Fibroblast of the aortic adventitia (primary cell): ENCODE measurements around the gene RPS24. TPM values are rescaled to one million over a fixed set of nuclear protein-coding genes. Genes with fewer than 3 reads are reported as not detected.
"Not testable (repeated sequence)": the region's sequence is repeated elsewhere in the genome, so short reads cannot be mapped to it uniquely, and the experiment has no call there.

ENCODE experiments used
- DNase-seq: peaks from one replicate; pipeline ENCODE4 v3.0.0-alpha.2; 2010; ENCODE audit warnings: low read depth
- H3K4me3 ChIP-seq: 2 replicates; pipeline ENCODE4 v1.5.1; 2011; ENCODE audit warnings: low read depth, mild to moderate bottlenecking, control low read depth, low read length, moderate library complexity
- CTCF ChIP-seq: IDR thresholded peaks from 2 replicates; pipeline ENCODE4 v1.5.1; 2011; ENCODE audit warnings: mild to moderate bottlenecking, low read length, control low read depth, inconsistent platforms; ENCODE audit not compliant: insufficient read depth
- total RNA-seq: library from RNA; depleted of rRNA; stranded (reverse); fragments of >200 nt; gene quantifications from 2 replicates; pipeline ENCODE4 v1.2.3, GENCODE V29; 2012; ENCODE audit warnings: low replicate concordance

RPS24 gene
- total RNA-seq, 1 donor = 3,613 TPM

DNA sequence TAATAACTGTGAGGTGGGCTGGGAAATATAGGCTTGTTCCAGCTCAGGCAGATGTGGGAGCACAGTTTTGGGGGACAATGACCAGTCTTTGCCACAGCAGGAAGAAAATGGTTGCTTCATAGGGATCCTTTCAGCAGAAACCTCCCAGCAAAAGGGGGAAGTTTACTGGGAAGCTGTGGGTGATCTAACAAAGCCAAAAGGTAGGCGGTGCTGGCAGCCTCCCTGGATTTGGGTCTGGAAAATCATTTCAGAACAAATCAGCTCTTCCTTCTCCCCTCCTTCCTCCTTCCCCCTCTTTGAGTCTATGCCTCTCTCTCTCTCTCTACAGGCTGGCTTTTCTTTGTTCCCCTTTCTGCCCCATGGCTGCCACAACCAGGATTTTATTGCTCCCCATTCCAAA is 16.2 kb downstream of the RPS24 start:
- no peak for DNase-seq
- TF ChIP-seq CTCF = no peak
- no peak overlapping the region for H3K4me3 ChIP-seq

DNA sequence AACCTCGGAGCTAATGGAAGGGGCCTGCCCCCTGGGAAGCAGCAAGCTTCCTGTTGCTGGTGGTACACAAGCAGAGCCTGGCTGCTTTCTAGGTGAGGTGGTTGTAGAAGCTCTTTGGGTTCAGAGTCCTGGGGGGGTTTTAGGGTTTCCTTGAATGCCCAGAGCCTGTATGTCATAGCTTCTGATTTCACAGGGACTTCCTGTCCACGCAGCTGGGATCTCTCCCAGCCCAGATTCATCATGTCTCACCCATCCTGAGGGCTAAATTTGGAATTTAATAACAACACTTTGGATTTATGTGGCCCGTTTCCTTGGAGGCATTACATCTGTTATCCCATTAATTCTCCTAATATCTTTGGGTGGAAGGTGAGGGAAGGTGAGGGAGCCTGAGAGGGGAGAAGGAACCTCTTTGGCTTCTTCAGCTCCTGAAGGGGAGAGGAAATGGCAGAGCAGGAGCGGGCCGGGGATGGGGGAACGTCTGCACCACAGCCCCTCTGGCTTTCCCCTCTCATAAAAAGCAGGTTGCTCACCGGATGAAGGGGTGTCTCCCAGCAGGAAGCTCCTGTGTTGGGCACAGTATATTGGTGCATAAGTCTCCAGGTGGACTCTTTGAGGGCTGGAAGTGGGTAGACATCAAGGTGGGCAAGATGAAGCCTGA is 19.7 kb downstream of the RPS24 start:
- no peak overlapping the region for H3K4me3 ChIP-seq
- peak; percentile 57 for DNase-seq
- no peak for TF ChIP-seq CTCF

DNA sequence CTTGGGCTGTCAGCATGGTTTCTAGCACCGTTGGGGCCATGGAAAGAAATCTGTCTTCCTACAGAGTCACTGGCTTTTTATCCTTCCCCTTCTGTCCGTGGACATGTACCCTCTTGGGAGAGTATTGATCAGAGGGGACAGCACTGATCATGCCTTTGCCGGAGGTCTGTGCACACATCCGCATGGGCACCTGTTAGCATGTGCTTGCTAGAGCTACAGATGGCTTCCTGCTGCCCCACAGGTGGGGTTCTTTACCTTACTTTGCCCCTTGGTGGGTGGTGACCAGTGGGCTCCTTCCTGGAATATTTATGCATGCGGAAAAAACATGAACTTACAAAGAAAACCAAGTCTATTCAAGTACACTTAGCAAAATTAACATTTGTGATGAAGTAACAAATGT is 24.9 kb downstream of the RPS24 start:
- DNase-seq = no peak
- H3K4me3 ChIP-seq = no peak overlapping the region
- TF ChIP-seq CTCF = no peak

DNA sequence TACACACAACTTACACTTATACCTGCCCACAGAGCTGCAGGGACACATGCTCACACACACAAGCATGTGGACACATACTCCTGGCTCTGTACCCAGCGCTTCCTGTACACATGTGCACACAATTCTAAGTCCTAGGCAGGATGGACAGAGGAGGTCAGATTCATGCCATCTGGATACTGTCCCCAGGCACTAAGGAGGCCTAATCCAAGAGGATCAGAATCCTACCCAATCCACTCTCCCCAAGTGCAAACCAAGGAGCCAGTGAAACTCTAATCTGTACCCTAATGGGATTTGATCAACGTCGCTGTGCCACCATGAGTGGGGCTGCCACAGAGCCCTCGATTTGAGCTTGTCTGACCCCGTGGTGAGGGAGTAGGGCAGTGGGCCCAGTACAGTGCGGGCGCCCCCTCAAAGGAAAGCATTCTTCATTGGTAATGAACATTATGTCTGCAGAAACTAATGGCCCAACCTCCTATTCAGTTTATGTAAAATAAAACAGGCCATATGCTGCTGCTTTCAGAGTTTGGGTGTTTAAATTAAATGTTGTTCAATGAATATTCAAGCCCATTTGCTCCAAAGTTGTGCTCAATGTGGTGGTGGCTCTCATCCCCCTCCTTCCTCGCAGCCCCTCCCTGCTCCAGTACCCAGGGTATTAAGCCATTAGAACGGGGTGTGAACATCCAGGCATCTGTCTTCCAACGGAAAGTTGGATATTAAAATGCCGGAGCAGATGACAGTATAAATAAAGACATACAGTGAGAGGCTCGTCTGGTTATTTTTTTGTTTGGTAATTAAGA is 26.4 kb downstream of the RPS24 start:
- no peak for TF ChIP-seq CTCF
- no peak for DNase-seq
- no peak overlapping the region for H3K4me3 ChIP-seq

DNA sequence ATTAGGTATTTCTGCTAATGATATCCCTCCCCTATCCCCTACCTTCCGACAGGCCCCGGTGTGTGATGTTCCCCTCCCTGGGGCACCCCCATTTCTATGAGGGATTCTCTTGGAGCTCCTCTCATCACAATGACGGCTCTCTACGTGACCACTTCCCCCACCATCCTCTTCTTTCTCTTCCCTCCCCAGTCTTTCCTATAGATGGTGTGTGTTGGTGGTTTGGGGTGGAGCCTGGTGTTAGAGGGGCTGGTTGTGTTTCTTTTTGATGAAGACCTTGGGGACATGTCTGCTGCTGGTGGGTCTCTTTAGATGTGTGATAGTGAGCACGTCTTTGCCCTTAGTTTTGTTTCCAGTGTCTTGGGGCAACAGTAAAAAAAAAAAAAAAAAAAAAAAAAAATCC is 28.6 kb downstream of the RPS24 start:
- TF ChIP-seq CTCF = no peak
- DNase-seq = no peak

GRCh38 chr10:78063236-78063635 is 29.6 kb downstream of the RPS24 start:
- TF ChIP-seq CTCF = no peak
- no peak overlapping the region for H3K4me3 ChIP-seq
- no peak for DNase-seq

More for the DNA sequence above, 28.6 kb downstream of the RPS24 start:
- no peak overlapping the region for H3K4me3 ChIP-seq

DNA sequence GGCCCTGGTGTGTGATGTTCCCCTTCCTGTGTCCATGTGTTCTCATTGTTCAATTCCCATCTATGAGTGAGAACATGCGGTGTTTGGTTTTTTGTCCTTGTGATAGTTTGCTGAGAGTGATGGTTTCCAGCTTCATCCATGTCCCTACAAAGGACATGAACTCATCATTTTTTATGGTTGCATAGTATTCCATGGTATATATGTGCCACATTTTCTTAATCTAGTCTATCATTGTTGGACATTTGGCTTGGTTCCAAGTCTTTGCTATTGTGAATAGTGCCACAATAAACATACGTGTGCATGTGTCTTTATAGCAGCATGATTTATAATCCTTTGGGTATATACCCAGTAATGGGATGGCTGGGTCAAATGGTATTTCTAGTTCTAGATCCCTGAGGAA is 31.3 kb downstream of the RPS24 start:
- DNase-seq, H3K4me3 ChIP-seq: not testable (repeated sequence)
